ENCODE results near the gene TLCD3B. TPM values are rescaled to one million over a fixed set of nuclear protein-coding genes. Genes with fewer than 3 reads are reported as not detected.

The TLCD3B gene
- total and polyA plus RNA-seq, 9 of the 15 experiments (the other 6 are each of a cell fraction or from before 2014, with no cell fraction given), result 0.10 to 0.52 (median 0.23) TPM; not detected in 4

GRCh38 chr16:30052671-30053372 lies 21.8 kb upstream of the TLCD3B start (continued):
- peak in 2 of 3 experiments; percentile 59 to 60 for TF ChIP-seq YY1 (IDR thresholded peaks at IDR 0.05; ENCODE audit: borderline replicate concordance in 1 of 3, control insufficient read depth in 1 of 3, extremely low read depth in 1 of 3, insufficient read depth in 3 of 3, insufficient read length in 1 of 3, insufficient replicate concordance in 2 of 3, low read depth in 1 of 3, low read length in 2 of 3)
- no peak for TF ChIP-seq PRPF4 (IDR thresholded peaks at IDR 0.05; ENCODE audit: insufficient read depth, low read depth, low read length, poor library complexity, severe bottlenecking)
- TF ChIP-seq HDAC6 (IDR thresholded peaks at IDR 0.05; ENCODE audit: low read depth, low read length), result no peak
- TF ChIP-seq RBM14 (IDR thresholded peaks at IDR 0.05; ENCODE audit: borderline replicate concordance, insufficient read depth, low read depth, low read length), result no peak
- TF ChIP-seq TRIM28 (IDR thresholded peaks at IDR 0.05), result 0 out of 2 replicates have a peak, but pooled peaks have one; percentile 31
- peak; percentile 92 for TF ChIP-seq BMI1 (IDR thresholded peaks at IDR 0.05; ENCODE audit: low read length)
- TF ChIP-seq STAT6 (CRISPR knock-in tag; IDR thresholded peaks at IDR 0.05), result 0 out of 2 replicates have a peak, but pooled peaks have one; percentile 50
- TF ChIP-seq CBX1 (IDR thresholded peaks at IDR 0.05; ENCODE audit: low read depth), result peak; percentile 74; the same call in 1 of the 2 replicates
- no peak for TF ChIP-seq MTA2 (IDR thresholded peaks at IDR 0.05; ENCODE audit: low read depth)
- TF ChIP-seq ZZZ3 (IDR thresholded peaks at IDR 0.05), result peak; percentile 95
- TF ChIP-seq SRSF9 (IDR thresholded peaks at IDR 0.05; ENCODE audit: borderline replicate concordance, low read depth, low read length), result no peak
- TF ChIP-seq NFYB (IDR thresholded peaks at IDR 0.05; ENCODE audit: extremely low read depth, insufficient read length), result no peak
- peak; percentile 40; the same call in 1 of the 2 replicates for TF ChIP-seq ZNF143 (CRISPR knock-in tag; IDR thresholded peaks at IDR 0.05)
- TF ChIP-seq ZNF395 (CRISPR knock-in tag; IDR thresholded peaks at IDR 0.05), result peak; percentile 82; the same call in 1 of the 2 replicates
- TF ChIP-seq, protein P1, sequence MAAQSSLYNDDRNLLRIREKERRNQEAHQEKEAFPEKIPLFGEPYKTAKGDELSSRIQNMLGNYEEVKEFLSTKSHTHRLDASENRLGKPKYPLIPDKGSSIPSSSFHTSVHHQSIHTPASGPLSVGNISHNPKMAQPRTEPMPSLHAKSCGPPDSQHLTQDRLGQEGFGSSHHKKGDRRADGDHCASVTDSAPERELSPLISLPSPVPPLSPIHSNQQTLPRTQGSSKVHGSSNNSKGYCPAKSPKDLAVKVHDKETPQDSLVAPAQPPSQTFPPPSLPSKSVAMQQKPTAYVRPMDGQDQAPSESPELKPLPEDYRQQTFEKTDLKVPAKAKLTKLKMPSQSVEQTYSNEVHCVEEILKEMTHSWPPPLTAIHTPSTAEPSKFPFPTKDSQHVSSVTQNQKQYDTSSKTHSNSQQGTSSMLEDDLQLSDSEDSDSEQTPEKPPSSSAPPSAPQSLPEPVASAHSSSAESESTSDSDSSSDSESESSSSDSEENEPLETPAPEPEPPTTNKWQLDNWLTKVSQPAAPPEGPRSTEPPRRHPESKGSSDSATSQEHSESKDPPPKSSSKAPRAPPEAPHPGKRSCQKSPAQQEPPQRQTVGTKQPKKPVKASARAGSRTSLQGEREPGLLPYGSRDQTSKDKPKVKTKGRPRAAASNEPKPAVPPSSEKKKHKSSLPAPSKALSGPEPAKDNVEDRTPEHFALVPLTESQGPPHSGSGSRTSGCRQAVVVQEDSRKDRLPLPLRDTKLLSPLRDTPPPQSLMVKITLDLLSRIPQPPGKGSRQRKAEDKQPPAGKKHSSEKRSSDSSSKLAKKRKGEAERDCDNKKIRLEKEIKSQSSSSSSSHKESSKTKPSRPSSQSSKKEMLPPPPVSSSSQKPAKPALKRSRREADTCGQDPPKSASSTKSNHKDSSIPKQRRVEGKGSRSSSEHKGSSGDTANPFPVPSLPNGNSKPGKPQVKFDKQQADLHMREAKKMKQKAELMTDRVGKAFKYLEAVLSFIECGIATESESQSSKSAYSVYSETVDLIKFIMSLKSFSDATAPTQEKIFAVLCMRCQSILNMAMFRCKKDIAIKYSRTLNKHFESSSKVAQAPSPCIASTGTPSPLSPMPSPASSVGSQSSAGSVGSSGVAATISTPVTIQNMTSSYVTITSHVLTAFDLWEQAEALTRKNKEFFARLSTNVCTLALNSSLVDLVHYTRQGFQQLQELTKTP (IDR thresholded peaks at IDR 0.05; ENCODE audit: low read depth in 1 of 2, partially characterized antibody in 2 of 2), result peak in 1 of 2 experiments; percentile 64
- TF ChIP-seq POLR2H (tag; IDR thresholded peaks at IDR 0.05; ENCODE audit: low read depth), result no peak; the same call in 1 of the 2 replicates
- 0 out of 2 replicates have a peak, but pooled peaks have one; percentile 37 for TF ChIP-seq ZBTB17 (CRISPR knock-in tag; IDR thresholded peaks at IDR 0.05)
- peak; percentile 90 for TF ChIP-seq NEUROD1 (IDR thresholded peaks at IDR 0.05; ENCODE audit: borderline replicate concordance, low read depth, low read length, partially characterized antibody)

All from K562 (cell line).